Caco-2 (cell line): ENCODE measurements around the gene EVA1A. TPM values are rescaled to one million over a fixed set of nuclear protein-coding genes. Genes with fewer than 3 reads are reported as not detected.

Experiments
- BruUV-seq: library from RNA; stranded (reverse); fragments of 400-500 nt; replicated peaks from 2 replicates; lab custom pipeline; 2021; lab: Mats Ljungman, UMichigan
- CTCF ChIA-PET: fragments of 300-600 bp; sonication (Branson Sonifier 250); formaldehyde crosslinking; loops from one replicate; lab custom pipeline; 2022; ENCODE audit warnings: antibody characterized with exemption; lab: Charles Lee
- POLR2A ChIA-PET: fragments of 300-600 bp; sonication (Branson Sonifier 250); formaldehyde crosslinking; loops from one replicate; lab custom pipeline; 2022; ENCODE audit warnings: antibody characterized with exemption; lab: Charles Lee
- DNase-seq, 2 experiments: peaks; one replicate each; pipeline versions ENCODE4 v3.0.0 to v3.0.0-alpha.2; 2020 to 2022
- H3K27me3 ChIP-seq: replicated peaks from 2 replicates; pipeline ENCODE4 v1.6.0; 2011; ENCODE audit warnings: low read length; ENCODE audit not compliant: control insufficient read depth, insufficient read depth
- H3K36me3 ChIP-seq: 2 replicates; pipeline ENCODE4 v1.5.1; 2011; ENCODE audit warnings: low read length; ENCODE audit not compliant: control insufficient read depth, insufficient read depth
- H3K4me1 ChIP-seq: fragments of 250-450 bp; sonication (Bioruptor Pico); 2 replicates; pipeline ENCODE4 v1.5.1; 2020; ENCODE audit warnings: mild to moderate bottlenecking
- H3K4me3 ChIP-seq: 2 replicates; pipeline ENCODE4 v1.5.1; 2011; ENCODE audit warnings: low read depth, mild to moderate bottlenecking, control low read depth, low read length
- H3K9me3 ChIP-seq: fragments of 250-450 bp; sonication (Bioruptor Pico); 2 replicates; pipeline ENCODE4 v1.5.1; 2020; ENCODE audit warnings: mild to moderate bottlenecking, moderate library complexity
- H3K27ac Mint-ChIP-seq: one replicate; pipeline ENCODE4 v1.8.0; 2022; ENCODE audit warnings: mixed read lengths; ENCODE audit not compliant: unreplicated experiment
- H3K27me3 Mint-ChIP-seq: one replicate; pipeline ENCODE4 v1.8.0; 2022; ENCODE audit warnings: mixed read lengths; ENCODE audit not compliant: insufficient read depth, unreplicated experiment
- H3K36me3 Mint-ChIP-seq: one replicate; pipeline ENCODE4 v1.8.0; 2022; ENCODE audit warnings: mild to moderate bottlenecking, mixed read lengths; ENCODE audit not compliant: insufficient read depth, unreplicated experiment
- H3K4me1 Mint-ChIP-seq: one replicate; pipeline ENCODE4 v1.8.0; 2022; ENCODE audit warnings: low read depth, mixed read lengths; ENCODE audit not compliant: unreplicated experiment
- H3K4me3 Mint-ChIP-seq: one replicate; pipeline ENCODE4 v1.8.0; 2022; ENCODE audit warnings: mild to moderate bottlenecking, moderate library complexity, mixed read lengths; ENCODE audit not compliant: unreplicated experiment
- H3K9me3 Mint-ChIP-seq: one replicate; pipeline ENCODE4 v1.8.0; 2022; ENCODE audit warnings: mixed read lengths; ENCODE audit not compliant: unreplicated experiment
- intact Hi-C: fragments of 100-400 bp; cut with micrococcal nuclease; formaldehyde crosslinking; loops from one replicate; pipeline ENCODE4 v1.10.0; 2022; ENCODE audit not compliant: unreplicated experiment
- total RNA-seq: library from RNA; stranded (reverse); gene quantifications from 2 replicates; pipeline ENCODE4 v1.2.3, GENCODE V29; 2022
- TF ChIP-seq, protein P1 (sequence below), 2 experiments: fragments of 200-600 bp in 1 of 2; IDR thresholded peaks; 1 replicate in 1 of 2; 2 replicates in 1 of 2; pipeline versions ENCODE4 v1.5.1 to v1.8.0; 2011 to 2022; ENCODE audit warnings: antibody characterized with exemption in 1 of 2, control low read depth in 1 of 2, inconsistent platforms in 1 of 2, low read depth in 1 of 2, low read length in 1 of 2, mild to moderate bottlenecking in 1 of 2, moderate library complexity in 1 of 2; ENCODE audit not compliant: insufficient read depth in 1 of 2, severe bottlenecking in 1 of 2, unreplicated experiment in 1 of 2

Gene EVA1A
- total RNA-seq, 1 experiment from 2014 or later = 0.25 TPM

DNA sequence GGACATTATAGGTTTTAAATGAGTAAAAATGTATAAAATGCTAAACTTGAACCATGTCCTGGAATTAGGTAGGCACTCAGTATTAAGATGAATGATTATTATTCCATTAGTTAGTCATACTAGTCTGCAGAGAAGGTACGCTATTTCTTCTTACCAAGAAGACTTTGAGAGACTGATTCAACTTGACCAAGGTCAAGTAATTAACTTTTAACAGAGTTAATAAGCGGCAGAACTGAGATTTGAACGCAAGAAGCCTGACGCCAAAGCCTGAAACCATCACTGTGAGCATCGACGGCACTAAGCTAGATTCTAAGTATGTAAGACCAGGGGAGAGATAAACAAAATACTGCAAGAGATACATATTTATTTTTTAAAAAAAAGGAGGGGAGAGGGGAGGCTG is 2.6 kb downstream of the EVA1A start:
- peaks cover 16% of the 10 kb centered on the region for H3K4me1 Mint-ChIP-seq
- Histone ChIP-seq H3K9me3 (no peaks in the 10 kb centered on the region), H3K4me3 (no peak overlapping the region), H3K27me3 (peaks cover 2% of the 10 kb centered on the region), H3K4me1 (peaks cover 4% of the 10 kb centered on the region; the same call in 1 of the 2 replicates), H3K36me3 (no peaks in the 10 kb centered on the region)
- H3K27ac Mint-ChIP-seq = no peak overlapping the region
- H3K9me3 Mint-ChIP-seq = no peaks in the 10 kb centered on the region
- no peak for DNase-seq
- H3K4me3 Mint-ChIP-seq = no peak overlapping the region
- ChIA-PET POLR2A (no interaction called here), CTCF (no interaction called here)
- BruUV-seq = no TSS peak
- TF ChIP-seq, protein P1, sequence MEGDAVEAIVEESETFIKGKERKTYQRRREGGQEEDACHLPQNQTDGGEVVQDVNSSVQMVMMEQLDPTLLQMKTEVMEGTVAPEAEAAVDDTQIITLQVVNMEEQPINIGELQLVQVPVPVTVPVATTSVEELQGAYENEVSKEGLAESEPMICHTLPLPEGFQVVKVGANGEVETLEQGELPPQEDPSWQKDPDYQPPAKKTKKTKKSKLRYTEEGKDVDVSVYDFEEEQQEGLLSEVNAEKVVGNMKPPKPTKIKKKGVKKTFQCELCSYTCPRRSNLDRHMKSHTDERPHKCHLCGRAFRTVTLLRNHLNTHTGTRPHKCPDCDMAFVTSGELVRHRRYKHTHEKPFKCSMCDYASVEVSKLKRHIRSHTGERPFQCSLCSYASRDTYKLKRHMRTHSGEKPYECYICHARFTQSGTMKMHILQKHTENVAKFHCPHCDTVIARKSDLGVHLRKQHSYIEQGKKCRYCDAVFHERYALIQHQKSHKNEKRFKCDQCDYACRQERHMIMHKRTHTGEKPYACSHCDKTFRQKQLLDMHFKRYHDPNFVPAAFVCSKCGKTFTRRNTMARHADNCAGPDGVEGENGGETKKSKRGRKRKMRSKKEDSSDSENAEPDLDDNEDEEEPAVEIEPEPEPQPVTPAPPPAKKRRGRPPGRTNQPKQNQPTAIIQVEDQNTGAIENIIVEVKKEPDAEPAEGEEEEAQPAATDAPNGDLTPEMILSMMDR (IDR thresholded peaks at IDR 0.05; ENCODE audit: insufficient read depth in 1 of 2, low read depth in 1 of 2, low read length in 1 of 2, severe bottlenecking in 1 of 2, unreplicated experiment in 1 of 2) = no peak
- no peaks in the 10 kb centered on the region for H3K36me3 Mint-ChIP-seq
- peaks cover 16% of the 10 kb centered on the region for H3K27me3 Mint-ChIP-seq
- intact Hi-C loops = no loop called here

DNA sequence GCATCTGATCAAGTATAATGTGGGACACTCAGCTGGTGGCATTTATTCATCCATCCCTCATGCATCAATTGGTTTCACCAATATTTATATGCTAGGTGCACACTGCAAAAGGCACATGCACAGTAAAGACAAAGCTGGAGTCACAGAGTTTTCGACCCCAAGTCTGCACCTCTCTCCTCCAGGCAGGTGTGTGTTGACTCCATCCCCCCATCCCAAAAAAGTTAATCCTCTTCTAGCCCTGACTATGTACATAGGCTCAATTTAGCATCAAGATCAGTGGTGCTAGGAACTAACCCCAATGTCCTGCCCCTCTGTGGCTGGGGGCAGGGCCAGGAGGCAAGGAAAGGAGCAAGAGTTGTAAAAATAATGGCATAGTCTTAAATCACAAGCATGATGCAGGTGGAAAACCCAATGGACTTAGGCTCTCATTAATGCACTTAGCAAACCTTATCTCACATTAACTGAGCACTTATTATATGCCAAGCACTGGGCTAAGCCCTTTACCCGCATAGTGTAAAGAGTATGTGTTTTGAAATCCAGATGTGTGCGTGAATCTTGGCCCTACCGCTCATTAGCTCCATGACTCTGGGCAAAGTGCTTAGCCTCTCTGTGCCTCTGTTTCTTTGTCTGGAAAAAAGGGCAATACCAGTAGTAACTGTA is 3.1 kb downstream of the EVA1A start:
- Histone ChIP-seq H3K27me3 (peaks cover 2% of the 10 kb centered on the region), H3K36me3 (no peaks in the 10 kb centered on the region), H3K4me3 (no peak overlapping the region), H3K9me3 (no peaks in the 10 kb centered on the region), H3K4me1 (peaks cover 4% of the 10 kb centered on the region; the same call in 1 of the 2 replicates)
- Mint-ChIP-seq H3K4me3 (no peak overlapping the region), H3K27me3 (peaks cover 16% of the 10 kb centered on the region), H3K36me3 (no peaks in the 10 kb centered on the region), H3K27ac (no peak overlapping the region), H3K4me1 (peaks cover 16% of the 10 kb centered on the region), H3K9me3 (no peaks in the 10 kb centered on the region)
- TF ChIP-seq, protein P1 (IDR thresholded peaks at IDR 0.05; ENCODE audit: insufficient read depth in 1 of 2, low read depth in 1 of 2, low read length in 1 of 2, severe bottlenecking in 1 of 2, unreplicated experiment in 1 of 2) = no peak
- no peak for DNase-seq
- no TSS peak for BruUV-seq
- intact Hi-C loops = no loop called here
- ChIA-PET POLR2A (no interaction called here), CTCF (no interaction called here)

DNA sequence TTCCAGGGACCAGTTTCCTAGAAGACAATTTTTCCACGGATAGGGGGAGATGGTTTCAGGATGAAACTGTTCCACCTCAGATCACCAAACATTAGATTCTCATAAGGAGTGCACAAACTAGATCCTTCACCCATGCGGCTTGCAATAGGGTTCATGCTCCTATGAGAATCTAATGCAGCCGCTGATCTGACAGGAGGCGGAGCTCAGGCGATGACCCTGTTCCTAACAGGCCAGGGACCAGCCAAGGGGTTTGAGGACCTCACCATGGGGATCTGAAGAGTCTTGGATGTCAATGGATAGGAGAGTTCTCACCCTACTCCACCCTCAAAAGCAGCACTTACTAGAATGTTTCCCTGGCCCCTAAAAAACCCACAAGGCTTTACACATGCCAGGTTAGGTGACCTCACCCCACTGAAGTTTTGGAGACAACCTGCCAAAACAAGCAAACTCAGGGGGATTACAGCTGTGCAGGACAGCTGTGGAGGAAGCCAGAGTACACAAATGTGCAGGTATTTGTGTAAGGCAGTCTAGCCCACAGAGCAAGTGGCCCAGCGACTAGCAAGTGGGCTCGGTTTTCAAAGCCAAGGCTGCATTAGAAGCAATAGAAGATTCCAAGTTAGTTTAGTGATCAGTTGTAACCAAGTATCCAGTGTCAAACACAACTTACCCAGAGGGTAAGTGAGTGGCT is 3.9 kb downstream of the EVA1A start:
- ChIA-PET POLR2A (no interaction called here), CTCF (no interaction called here)
- Mint-ChIP-seq H3K4me3 (no peak overlapping the region), H3K9me3 (no peaks in the 10 kb centered on the region), H3K36me3 (no peaks in the 10 kb centered on the region), H3K4me1 (peaks cover 15% of the 10 kb centered on the region), H3K27ac (no peak overlapping the region), H3K27me3 (peaks cover 20% of the 10 kb centered on the region)
- no peaks in the 10 kb centered on the region for H3K4me1 ChIP-seq
- no peaks in the 10 kb centered on the region for H3K9me3 ChIP-seq
- DNase-seq = no peak
- BruUV-seq = no TSS peak
- H3K27me3 ChIP-seq = peaks cover 2% of the 10 kb centered on the region
- no peak overlapping the region for H3K4me3 ChIP-seq
- TF ChIP-seq, protein P1 (IDR thresholded peaks at IDR 0.05; ENCODE audit: insufficient read depth in 1 of 2, low read depth in 1 of 2, low read length in 1 of 2, severe bottlenecking in 1 of 2, unreplicated experiment in 1 of 2) = no peak
- H3K36me3 ChIP-seq = no peaks in the 10 kb centered on the region
- intact Hi-C loops = no loop called here
